GM12865 (cell line): Measurements from ENCODE around the gene SDC3.

Source experiments
- DNase-seq: peaks from one replicate; pipeline ENCODE4 v3.0.0; 2010; ENCODE audit warnings: low read depth
- H3K4me3 ChIP-seq: 2 replicates; pipeline ENCODE4 v1.5.1; 2011; ENCODE audit warnings: mild to moderate bottlenecking, low read depth, low read length, control low read depth
- TF ChIP-seq, protein P1 (sequence below): IDR thresholded peaks from 2 replicates; pipeline ENCODE4 v1.5.1; 2011; ENCODE audit warnings: low read length, control low read depth, low read depth, inconsistent platforms; ENCODE audit not compliant: insufficient read depth; ENCODE audit errors: missing control alignments

SDC3 gene

DNA sequence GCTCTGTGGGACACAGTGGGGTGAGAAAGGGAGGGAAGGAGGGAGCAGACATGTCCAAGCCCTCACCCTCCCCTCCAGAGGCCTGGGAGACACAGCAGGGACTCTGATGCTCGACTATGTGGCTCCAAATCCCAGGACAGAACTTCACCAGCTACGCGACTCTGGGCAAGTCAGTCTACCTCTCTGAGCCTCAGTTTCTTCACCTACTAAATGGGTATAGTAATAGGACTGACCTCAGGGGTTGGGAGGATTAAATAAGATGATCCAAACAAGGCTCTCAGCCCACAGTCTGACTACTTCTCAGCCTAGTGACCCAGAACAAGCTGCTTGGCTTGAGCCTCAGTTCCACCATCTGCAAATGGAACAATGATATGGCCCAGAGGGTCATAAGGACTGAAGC lies 19.6 kb downstream of the SDC3 start:
- no peak overlapping the region for H3K4me3 ChIP-seq
- DNase-seq = no peak
- TF ChIP-seq, protein P1, sequence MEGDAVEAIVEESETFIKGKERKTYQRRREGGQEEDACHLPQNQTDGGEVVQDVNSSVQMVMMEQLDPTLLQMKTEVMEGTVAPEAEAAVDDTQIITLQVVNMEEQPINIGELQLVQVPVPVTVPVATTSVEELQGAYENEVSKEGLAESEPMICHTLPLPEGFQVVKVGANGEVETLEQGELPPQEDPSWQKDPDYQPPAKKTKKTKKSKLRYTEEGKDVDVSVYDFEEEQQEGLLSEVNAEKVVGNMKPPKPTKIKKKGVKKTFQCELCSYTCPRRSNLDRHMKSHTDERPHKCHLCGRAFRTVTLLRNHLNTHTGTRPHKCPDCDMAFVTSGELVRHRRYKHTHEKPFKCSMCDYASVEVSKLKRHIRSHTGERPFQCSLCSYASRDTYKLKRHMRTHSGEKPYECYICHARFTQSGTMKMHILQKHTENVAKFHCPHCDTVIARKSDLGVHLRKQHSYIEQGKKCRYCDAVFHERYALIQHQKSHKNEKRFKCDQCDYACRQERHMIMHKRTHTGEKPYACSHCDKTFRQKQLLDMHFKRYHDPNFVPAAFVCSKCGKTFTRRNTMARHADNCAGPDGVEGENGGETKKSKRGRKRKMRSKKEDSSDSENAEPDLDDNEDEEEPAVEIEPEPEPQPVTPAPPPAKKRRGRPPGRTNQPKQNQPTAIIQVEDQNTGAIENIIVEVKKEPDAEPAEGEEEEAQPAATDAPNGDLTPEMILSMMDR = no peak

DNA sequence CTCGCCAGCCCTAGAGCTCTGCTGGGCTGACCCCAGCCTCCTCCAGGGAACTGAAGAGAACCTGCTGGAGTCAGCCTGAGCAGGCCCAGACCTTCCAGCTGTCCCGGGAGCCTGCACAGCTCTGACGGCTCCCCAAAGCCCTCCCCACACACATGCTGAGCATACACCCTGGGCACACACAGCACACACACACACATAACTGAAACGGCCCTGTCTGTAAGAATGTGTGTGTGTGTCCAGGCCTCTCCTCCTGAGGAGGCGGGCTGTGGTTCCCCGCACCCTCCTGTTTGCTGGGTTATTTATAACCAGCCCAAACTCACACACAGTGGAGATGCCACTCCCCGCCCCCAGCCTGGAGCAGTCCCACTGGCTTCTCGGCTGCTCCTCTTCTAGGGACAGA lies 20.2 kb downstream of the SDC3 start:
- no peak for DNase-seq

DNA sequence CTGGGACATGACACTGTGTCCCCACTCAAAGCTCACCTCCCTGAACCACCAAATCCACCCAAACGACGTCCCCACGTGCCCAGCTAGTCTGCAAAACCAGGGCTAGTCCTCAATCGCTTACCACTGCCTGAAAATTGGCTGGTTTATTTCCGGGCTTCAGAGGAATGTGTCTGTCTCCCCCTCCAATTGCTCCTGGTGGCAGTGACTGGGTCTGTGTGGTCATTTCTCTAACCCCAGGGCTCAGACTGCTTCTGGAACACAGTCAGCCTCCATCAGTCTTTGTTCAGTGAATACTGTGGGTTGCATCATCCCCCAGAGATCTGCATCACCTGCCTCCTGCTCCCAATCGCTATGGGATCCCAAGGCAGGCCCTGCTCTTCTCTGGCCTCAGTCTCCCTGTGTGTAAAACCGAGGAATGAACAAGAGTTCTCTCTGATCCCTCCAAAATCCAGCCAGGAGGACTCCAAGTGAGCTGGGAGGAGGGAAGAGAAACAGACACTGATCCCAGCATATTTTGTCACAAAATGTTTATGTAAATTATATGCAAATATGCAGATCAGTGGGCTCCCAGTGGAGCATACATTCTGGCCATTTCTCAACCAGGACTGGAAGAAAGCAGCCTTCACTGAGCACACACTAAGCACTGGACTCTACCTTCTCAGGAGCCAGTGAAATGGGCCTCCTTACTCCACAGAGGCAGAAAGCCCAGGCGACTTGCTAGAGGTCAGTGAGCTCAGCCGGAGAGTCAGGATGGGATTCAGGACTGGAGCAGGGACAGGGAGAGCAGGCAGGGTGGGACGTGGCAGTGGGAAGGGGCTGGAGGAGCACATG lies 20.9 kb downstream of the SDC3 start:
- H3K4me3 ChIP-seq = no peak overlapping the region
- DNase-seq = no peak
- TF ChIP-seq, protein P1 = no peak

More for the DNA sequence above, 20.2 kb downstream of the SDC3 start:
- TF ChIP-seq, protein P1 = no peak
- H3K4me3 ChIP-seq = no peak overlapping the region

DNA sequence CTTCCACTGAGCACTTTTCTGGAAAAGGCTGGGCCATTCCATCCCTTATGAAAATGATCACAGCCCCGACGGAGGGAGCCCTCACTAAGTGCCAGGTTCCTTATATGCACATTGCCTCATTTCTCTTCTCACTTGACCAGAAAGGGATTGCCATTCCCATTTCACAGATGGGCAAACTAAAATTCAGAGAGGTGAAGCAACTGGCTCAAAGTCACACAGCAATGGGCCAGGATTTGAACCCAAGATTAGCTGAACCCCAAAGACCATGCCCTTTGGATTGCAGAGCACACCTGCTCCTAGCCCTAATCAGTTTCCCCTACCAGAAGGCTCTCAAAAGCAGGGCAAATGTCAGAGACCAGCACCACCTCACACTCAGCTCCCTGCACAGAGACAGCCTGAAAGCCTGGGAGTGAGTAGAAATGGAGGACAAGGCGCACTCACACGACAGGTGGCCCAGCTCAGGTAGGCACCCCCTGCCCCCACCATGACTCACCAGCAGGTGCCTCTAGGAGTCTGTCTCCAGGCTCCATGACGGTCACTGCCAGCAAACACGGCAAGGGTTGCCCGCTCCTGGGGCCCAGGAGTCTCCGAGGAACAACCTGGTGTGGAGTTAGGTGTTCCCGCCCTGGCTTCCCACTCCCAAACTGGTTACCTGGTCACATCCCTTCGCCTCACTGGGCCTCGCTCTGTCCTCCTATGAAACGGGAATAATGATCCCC lies 21.7 kb downstream of the SDC3 start:
- H3K4me3 ChIP-seq = no peak overlapping the region
- no peak for DNase-seq
- TF ChIP-seq, protein P1 = no peak

DNA sequence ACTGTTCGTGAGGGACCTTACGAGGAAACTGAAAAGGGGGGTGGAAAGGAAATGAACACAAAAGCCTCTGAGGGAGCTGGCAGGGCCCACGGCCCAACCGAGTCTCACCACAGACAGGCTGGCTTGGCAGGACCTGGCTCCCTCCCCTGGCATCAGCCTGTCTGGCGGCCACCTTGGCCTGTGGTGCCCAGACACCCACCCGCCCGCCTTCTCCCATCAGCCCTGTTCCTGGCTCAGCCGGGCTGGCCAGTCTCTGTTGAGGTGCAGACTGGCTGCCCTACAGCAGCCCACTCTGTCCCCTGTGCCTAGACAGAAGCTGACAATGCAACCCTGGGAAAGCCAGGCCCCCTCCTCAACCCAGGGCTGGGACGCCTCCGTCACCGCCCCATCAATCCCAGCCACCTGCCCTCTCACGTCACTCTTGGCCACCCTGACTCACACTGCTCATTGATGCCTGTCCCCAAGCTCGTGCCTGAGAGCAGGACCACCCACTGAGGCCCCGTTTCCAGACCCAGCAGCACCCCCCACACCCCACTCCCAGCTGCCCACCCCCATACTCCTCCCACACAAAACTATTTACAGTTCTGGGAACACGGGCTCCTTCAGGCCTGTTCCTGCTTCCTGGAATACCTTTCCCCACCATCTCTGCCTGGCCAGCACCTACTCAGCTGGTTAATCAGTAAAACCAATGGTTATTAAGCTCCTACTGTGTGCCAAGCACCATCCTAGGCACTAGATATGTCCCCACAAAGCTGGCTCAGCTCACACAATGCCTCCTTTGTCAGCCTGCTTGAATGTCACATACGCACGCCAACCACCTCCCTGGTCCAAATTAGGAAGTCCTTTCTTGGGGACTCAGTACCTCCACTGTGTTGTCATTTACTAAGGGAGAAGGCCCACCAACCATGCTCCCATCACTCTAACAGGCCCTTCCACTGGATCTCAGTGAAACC lies 22.7 kb downstream of the SDC3 start:
- TF ChIP-seq, protein P1 = no peak
- H3K4me3 ChIP-seq = no peak overlapping the region
- no peak for DNase-seq

DNA sequence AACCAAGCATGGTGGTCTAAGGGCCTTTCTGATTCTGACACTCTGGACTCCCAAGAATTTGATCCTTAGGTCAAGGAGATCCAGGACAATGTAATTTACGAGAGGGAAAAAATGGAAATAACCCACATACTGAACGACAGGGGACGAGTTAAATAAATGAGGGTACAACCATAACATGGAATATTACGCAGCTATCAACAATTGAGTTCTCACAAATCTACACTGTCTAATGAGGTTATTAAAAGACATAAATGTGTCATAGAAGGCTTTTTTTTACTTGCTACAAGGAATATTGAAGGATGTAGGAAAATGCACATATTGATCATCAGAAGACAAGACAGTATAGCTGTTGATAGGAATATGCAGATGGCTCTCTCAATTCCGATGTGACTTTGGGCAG lies 23.8 kb downstream of the SDC3 start:
- no peak overlapping the region for H3K4me3 ChIP-seq
- TF ChIP-seq, protein P1 = no peak
- no peak for DNase-seq
